Stromal cell of bone marrow (primary cell): Measurements from ENCODE around the gene C5orf24.
"Not testable (repeated sequence)": the region's sequence is repeated elsewhere in the genome, so short reads cannot be mapped to it uniquely, and the experiment has no call there.

ENCODE experiments used
- DNase-seq: peaks from one replicate; pipeline ENCODE4 v3.0.0-alpha.2; 2012; ENCODE audit warnings: low read depth

C5orf24 gene

GRCh38 chr5:134845852-134846640, at the start of gene C5orf24:
Gene C5orf24 (plus strand): TSS chr5:134845968. CDS start chr5:134854901, 8,933 bp downstream.
- DNase-seq, result peak; percentile 88

GRCh38 chr5:134798468-134798867, 47.3 kb upstream of the C5orf24 start:
- DNase-seq, result no peak

- no peak for DNase-seq
Measured at GRCh38 chr5:134803821-134804220, 41.9 kb upstream of the C5orf24 start.

- DNase-seq, result no peak
Measured at GRCh38 chr5:134813407-134813806, 32.4 kb upstream of the C5orf24 start.

- DNase-seq, result no peak
Measured at GRCh38 chr5:134813827-134814226, 31.9 kb upstream of the C5orf24 start.

- DNase-seq, result no peak
Measured at GRCh38 chr5:134817006-134817405, 28.8 kb upstream of the C5orf24 start.

GRCh38 chr5:134818776-134819175, 27.0 kb upstream of the C5orf24 start:
- DNase-seq, result no peak

GRCh38 chr5:134819407-134819963, 26.3 kb upstream of the C5orf24 start:
- DNase-seq, result no peak

GRCh38 chr5:134821841-134822240, 23.9 kb upstream of the C5orf24 start:
- no peak for DNase-seq

GRCh38 chr5:134824681-134825080, 21.1 kb upstream of the C5orf24 start:
- no peak for DNase-seq

GRCh38 chr5:134825212-134825611, 20.6 kb upstream of the C5orf24 start:
- no peak for DNase-seq

- peak; percentile 13 for DNase-seq
Measured at GRCh38 chr5:134833340-134834032, 12.3 kb upstream of the C5orf24 start.

- DNase-seq, result no peak
Measured at GRCh38 chr5:134835623-134836022, 10.1 kb upstream of the C5orf24 start.

GRCh38 chr5:134837530-134838181, 8.1 kb upstream of the C5orf24 start:
- DNase-seq, result peak; percentile 31

- not testable (repeated sequence) for DNase-seq
Measured at GRCh38 chr5:134838361-134838760, 7.4 kb upstream of the C5orf24 start.

GRCh38 chr5:134840811-134841210, 5.0 kb upstream of the C5orf24 start:
- DNase-seq, result no peak

- DNase-seq, result no peak
Measured at GRCh38 chr5:134844252-134844651, 1.5 kb upstream of the C5orf24 start.

- DNase-seq, result peak; percentile 9
Measured at GRCh38 chr5:134845335-134845851, 375 bp upstream of the C5orf24 start.

- DNase-seq, result no peak
Measured at GRCh38 chr5:134846641-134846960, 833 bp downstream of the C5orf24 start.

- DNase-seq, result not testable (repeated sequence)
Measured at GRCh38 chr5:134849434-134849933, 3.7 kb downstream of the C5orf24 start.

- peak; percentile 44 for DNase-seq
Measured at GRCh38 chr5:134851307-134851923, 5.6 kb downstream of the C5orf24 start.

- DNase-seq, result not testable (repeated sequence)
Measured at GRCh38 chr5:134856465-134856864, 10.7 kb downstream of the C5orf24 start.
